GM21360 (cell line): ENCODE results near the gene PRKCD.

Experiments used
- ATAC-seq: cut with Tn5 transposase; IDR thresholded peaks from one replicate; pipeline ENCODE4 v1.9.1; 2021; ENCODE audit warnings: mild to moderate bottlenecking, moderate library complexity; ENCODE audit not compliant: unreplicated experiment

PRKCD gene

DNA sequence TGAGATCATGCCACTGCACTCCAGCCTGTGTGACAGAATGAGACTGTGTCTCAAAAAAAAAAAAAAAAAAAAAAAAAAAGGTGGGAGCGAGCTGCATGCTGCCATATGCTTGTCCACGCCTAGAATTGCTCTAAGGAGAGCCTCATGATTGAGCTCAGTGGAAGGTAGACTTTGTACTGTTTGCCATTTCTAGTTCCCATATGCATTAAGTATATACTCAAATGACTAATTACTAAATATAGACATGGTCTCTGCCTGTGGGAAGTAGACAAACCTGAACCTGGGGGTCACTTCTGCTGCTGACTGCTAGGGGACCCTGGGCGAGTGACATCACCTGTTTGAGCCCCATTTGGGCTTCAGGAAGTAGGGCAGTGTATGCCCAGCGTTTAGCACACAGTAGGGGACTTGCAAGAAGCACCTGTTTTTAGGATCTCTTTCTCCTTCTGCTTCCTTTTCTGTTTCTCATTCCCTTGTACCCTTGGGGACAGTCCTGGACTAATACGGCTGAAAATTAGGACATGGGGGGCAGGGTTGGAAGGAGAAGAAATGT lies 27.2 kb downstream of the PRKCD start:
- no peak for ATAC-seq

DNA sequence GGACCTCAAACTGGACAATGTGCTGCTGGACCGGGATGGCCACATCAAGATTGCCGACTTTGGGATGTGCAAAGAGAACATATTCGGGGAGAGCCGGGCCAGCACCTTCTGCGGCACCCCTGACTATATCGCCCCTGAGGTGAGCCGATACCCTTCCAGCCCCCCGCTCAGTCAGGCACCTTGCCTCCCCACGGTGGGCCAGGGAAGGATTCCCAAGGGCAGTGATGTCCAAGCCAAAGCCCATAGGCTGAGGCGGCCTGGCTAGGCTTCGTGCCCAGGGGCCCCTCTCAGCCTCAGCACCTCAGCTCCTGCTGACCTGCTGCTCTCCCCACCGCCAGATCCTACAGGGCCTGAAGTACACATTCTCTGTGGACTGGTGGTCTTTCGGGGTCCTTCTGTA lies 27.7 kb downstream of the PRKCD start:
- ATAC-seq, result no peak

DNA sequence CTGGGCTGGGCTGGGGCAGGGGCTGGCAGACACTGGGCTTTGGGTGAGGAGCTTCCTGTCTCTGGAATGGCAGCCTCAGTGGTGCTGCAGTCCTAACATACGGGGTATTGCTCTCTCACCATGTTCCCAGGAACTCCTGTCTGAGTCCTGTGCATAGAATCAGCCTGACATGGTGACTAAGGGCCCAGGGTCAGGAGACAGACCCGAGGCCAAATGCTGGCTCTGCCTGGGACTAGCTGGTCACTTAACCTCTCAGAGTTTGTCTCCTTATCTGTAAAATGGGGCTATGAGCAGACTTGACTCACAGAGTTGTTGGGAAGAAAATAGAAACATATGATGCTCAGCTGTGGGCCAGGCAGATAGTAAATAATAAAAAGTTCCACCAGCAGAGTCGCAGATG lies 28.3 kb downstream of the PRKCD start:
- no peak for ATAC-seq

DNA sequence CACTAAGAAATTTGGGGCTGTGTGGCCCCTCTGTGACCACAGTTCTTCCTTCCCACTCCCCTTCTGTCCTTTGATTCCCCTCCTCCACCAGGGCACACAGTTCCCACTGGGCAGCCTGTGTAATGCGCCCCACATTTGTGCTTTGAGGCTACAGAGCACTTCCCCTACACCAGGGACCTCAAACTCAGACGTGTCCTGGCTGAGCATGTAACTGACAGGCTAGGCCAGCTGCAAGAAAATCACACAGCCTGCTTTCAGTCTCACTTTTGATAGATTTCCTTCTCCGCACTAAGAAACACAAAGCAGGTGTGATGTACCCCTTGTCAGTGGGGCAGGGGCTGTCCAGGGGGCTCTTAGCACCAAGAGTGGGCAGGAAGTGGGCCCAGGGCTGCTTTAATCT lies 29.6 kb downstream of the PRKCD start:
- ATAC-seq, result no peak

DNA sequence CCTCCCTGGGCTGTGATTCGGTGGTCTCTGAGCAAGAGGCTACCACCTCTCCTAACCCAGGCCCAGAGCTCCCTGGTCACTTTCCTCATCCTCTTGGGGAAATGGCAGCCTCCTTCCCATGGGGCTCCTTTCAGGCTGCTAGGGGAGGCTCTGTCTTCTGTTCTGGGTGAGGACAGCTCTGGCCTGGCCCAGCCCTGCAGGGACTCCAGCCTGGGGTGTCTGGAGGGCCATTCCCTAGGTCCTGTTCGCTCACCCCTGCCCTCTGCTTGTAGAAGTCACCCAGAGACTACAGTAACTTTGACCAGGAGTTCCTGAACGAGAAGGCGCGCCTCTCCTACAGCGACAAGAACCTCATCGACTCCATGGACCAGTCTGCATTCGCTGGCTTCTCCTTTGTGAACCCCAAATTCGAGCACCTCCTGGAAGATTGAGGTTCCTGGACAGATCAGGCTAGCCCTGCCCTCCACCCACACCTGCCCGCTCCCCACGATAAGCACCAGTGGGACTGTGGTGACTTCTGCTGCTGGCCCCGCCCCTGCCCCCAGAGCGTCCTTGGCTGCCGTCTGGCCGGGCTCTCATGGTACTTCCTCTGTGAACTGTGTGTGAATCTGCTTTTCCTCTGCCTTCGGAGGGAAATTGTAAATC lies 30.9 kb downstream of the PRKCD start:
- ATAC-seq, result no peak

DNA sequence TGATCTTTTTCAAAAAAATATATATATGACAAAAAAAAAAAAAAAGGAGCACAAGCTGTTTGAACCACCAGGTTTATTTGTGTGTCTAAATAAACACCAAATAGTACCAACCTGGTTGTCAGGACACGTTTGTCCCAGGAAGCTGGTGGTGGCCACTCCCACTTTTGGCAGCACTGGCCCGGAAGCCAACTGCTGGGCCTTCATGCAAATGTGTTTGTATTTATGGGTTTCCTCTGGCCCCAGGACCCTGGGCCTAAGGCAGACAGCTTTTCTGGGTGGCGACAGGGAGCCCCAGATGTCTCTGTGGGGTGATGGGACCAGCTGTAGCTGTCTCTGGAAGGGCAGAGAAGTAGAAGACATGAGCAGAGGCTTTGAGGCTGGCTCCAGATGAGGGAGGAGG lies 31.6 kb downstream of the PRKCD start:
- no peak for ATAC-seq

DNA sequence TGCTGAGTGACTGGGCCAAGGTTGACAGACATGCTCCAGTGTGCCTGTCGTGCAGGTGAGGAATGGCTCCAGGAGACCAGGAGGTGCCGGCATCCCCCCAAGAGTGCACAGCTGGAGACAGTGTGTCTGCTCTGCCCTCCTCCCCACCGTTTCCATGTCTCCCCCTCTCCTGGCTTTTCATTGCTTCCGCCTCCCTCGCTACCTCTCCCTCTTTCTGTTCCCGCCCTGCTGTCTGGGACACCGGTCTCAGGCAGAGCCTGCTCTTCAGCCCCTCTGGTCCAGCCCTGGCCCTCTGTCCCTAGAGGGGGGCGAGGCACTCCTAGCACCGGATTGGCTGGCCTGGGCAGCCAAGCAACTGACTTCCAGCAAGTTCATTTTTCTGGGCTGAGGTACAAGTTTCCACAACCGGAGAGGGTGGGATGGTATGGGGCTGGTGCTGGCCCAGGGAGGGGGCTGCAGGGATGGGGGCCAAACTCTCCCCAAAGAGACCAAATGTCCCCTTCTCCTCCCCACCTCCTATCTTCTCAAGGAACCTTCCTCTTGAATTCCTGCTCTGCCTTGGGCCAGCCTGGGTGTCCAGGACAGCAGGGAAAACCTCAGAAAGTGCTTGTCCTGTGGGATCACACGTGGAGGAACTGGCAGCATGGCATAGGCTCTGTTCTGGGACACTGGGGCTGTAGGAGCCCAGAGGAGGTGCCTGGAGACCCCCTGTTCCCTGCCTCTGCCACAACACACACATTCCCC lies 32.6 kb downstream of the PRKCD start:
- ATAC-seq, result no peak

DNA sequence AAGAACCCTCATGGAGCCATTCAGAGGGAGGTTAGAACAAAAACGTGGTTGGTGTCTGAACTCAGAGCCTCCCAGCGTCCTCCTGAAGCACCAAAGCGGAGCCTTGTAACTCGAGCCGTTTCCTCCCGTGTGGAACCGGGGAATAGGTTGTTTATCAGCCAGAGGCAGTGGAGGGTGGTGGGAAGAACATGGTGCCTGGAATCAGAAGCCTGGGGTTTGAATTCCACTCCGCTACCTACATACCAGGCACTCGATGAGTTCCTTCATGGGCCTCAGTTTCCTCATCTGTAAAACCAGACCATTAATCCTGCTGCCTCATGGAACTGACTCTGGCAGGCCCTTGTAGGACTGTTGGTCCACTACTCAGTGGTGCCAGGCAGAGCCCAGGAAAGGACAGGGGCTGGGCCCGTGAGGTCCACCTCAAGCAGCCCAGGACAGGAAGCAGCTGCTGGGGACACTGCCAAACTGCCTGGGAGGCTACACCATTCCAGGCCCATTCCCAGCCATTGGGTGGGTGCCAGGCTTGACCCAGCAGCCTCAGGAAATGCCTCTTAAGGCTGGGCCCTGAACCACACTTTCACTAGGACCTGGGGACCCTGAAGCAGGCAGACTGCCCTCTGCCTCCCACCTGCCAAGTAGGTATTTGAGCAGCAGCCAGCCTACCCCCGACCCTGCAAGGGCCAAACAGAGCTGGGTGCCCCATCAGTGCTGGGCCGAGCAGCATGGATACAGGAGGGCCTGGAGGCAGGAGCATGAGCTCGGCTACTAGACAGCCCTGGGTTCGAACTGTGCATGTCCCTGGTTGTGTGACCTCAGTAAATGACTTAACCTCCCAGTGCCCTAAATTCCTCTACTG lies 33.4 kb downstream of the PRKCD start:
- ATAC-seq, result no peak

DNA sequence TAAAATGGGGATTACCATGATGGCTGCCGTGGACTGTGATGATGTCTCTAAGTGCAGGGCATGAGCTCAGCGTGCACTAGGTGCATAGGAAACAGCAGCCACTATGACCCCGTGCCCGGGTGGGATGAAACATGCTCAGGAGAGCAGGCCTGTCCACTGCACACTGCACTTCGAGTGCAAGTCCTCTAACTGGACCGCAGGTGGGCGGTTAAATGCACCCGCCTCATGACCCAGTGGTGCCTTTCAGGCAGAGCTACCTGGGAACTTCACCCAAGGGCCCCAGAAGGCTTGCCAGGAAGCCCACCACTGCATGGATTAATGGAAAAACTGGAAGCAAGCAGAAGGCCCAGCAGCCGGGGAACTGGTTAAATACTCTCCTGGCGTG lies 34.0 kb downstream of the PRKCD start:
- no peak for ATAC-seq

DNA sequence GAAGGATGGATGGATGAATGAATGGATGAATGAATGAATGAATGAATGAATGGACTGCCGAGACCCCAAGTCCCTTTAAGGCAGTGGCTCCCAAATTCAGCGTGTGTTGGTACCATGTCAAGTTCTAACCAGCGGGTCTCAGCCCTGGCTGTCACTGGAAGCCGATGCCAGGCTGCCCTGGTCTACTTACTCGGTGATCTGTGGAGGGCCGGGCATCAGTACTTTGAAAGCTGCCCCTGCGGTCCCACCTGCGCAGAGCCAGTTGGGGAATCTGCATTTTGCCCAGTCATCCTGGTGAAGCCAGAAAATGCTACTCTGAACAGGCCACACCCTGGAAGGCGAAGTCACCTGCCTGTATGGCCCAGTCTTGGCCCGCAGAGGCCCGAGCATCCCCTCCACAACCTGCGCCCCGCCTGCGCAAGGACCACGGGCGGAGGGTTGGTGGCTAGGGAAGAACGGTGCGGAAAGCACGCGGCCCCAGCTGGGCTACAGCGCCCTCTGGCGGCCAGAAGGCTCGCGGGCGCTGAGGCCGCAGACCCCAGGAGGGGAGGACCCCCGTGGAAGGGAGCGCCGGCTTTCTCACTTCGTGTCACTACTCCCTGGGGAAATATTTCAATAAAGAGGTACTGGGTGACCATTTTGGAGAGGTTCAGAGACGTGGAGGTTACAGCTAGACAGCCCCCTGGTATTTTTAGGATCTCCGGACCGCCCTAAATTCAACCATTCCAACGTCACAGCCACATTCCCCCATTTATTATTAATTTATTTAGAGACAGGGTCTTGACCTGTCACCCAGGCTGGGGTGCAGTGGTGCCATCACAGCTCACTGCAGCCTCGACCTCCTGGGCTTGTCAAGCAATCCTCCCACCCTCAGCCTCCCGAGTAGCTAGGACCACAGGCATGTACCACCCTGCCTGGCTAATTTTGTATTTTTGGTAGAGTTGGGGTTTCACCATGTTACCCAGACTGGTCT lies 34.9 kb downstream of the PRKCD start:
- peak; percentile 39 for ATAC-seq

DNA sequence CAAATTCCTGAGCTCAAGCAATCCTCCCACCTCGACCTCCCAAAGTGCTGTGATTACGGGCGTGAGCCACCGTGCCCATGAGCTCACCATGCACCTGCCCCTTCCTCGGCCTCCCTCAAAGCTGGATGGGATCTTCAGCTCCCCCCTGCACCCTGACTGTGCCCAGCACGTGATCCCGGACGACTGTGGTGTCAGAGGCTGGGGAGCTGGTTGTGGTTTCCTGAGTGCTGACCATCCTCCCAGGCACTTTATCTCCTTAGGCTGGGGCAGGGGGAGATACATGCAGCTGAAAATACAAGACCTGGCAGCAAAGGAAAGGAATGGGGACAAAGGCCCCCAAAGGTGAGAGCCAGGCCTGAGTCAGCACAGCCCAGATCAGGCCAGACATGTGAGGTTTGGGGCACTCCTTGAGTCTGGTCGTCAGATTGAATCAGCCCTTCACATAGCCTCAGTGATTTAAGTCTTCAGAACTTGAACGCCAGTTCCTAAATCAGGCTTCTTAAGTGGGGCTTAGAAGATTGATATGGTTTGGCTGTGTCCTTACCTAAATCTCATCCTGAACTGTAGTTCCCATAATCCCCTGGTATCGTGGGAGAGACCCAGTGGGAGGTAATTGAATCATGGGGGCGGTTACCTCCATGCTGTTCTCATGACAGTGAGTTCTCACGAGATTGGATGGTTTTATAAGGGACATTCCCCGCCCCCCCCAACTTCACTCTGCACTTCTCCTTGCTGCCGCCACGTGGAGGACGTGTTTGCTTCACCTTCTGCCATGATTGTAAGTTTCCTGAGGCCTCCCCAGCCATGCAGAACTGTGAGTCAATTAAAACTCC lies 35.8 kb downstream of the PRKCD start:
- ATAC-seq, result peak; percentile 30

DNA sequence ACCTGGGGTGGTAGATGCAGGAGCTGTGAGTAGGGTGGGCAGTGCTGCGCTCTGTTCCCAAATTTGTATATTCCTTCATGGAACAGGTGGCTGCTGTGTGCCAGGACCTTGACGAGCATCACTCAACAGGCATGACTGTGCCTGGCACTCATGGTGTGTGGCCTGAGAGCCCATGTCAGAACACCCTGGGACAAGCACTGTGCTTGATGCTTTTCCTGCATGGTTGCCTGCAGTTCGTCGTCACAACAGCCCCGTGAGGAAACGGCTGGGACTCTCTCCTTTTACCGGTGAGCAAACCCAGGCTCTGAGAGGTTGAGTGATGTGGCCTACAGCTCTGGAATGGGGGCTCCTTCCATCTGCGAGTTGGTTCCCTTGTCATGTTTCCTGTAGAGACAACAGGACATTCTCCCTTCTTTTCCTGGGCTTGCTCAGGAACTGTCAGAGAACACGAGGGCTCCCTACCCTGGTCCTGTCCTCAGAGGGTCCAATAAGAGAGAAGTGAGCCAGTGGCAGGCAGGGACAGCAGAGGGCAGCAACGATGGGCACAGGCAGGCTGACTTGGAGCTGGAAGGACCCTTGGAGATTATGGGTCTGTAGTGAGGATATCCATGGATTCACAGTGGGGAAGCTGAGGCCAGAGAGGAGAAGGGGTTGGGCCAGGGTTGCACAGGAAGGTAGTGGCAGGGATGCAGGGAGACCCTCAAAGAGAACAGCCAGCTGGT lies 37.4 kb downstream of the PRKCD start:
- no peak for ATAC-seq

DNA sequence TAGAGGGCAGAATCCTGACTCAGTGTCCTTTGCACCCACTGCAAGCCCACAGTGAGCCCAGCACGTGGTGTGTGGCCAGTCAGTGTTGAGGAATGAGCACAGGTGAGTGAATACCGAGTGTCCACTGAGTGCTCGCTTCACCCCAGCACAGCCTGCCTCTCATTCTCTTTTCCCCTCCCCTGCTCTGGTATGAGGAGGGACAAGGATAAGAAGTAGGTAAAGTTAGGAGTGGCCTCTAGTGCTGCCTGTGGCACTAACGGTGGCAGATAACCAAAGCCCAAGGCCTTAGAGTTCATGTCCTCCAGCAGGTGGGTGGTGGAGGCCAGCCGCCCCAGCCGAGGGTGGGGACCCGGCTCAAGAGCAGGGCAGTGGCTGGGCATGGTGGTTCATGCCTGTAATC lies 38.0 kb downstream of the PRKCD start:
- no peak for ATAC-seq

DNA sequence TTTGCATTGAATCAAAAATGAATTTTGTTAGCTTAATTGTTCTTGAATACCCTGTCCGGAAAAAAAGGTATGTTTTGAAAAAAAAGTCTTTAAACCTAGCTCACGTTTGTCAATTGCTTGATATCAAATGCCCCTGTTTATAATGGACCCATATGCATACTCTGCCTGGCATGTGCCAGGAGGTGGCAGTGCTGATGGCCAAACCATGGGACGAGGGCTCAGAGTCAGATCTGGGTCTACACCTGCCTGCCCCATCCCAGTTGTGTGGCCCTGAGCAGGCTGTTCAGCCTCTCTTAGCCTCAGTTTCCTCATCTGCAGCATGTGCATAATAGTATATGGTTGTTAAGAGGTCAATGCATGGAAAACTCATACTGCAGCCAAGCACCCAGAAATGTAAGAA lies 38.8 kb downstream of the PRKCD start:
- ATAC-seq, result no peak

DNA sequence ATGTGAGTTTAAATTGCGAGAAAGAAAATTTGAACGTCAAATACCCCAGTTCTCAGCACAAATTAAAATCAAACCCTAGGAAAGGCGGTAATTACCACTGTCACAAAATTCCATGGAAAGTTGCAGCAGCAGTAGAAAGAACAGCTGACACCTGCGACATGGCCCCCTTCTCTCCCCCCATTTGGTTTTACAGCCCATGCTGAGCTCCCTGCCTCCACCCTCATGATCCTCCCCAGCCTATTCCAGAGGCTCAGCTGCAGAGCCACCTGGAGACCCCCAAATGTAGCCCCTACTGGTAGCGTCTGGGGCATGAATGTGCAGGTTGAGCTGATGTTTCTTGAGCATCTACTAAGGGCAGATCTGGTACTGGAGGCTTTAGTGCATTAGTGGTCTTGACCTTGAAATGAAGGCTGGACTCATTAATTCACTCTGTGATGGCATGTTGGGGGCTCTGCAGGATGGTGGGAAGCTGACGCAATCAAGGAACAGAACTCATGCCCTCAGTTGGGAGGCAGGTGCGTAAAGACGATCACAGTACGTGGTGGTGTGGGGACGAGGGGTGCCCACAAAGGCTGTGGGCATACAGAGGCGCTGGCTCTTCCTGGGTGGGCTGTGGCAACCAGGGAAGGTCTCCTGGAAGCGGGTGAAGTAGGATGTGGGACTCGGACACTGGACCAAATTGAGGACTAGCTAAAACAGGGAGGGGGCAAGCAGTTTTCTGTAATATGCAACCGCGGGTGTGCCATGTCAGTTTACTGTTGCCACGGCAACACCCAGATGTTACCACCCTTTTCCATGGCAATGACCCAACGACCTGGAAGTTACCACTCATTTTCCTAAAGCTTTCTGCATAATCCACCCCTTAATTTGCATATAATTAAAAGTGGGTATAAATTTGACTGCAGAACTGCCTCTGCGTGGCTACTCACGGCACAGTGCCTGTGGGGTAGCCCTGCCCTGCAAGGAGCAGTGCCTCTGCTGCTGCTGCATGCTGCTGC lies 39.8 kb downstream of the PRKCD start:
- no peak for ATAC-seq

DNA sequence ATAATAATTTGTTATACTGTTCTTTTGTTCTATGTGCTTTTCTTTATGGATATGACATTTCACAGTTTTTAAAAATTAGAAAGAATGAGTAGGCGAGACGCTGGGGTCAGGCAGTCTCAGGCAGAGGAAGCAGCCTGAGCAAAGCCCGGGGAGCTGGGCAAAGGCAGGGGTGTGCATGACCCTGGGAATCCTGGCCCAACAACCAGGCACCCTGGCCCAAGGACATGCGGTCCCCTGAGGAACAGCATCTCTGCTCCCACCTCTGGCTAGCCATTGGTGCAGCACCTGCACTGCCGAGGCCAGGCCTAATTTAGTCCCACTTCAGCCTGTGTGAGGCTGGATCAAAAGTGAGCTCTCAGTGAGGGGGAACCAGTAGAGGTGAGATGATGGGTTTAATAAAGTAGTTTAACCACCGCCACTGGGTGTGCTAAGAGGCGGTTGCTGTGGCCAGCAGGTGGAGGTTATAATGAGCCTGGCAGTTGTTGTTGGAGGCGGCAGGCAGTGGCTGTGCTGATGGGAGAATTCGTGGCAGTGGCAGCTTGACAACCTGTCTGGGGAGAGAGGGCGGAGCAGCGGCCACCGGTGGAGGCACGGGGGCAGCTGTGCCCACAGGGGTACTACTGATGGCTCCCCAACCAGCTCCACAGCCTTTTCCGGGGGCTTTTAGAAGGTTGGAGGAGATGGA lies 41.5 kb downstream of the PRKCD start:
- no peak for ATAC-seq
